Bronchial epithelial cell (primary cell): ENCODE measurements around the gene SNAP91. TPM values are rescaled to one million over a fixed set of nuclear protein-coding genes. Genes with fewer than 3 reads are reported as not detected.

Experiments used
- DNase-seq: peaks from one replicate; pipeline ENCODE4 v3.0.0-alpha.2; 2010; ENCODE audit warnings: low read depth
- FAIRE-seq: peaks from 2 replicates; lab custom pipeline; 2011; peaks lifted over from hg19 to GRCh38; lab: Jason Lieb, UNC
- H3K27me3 ChIP-seq: 2 replicates; pipeline ENCODE4 v1.5.1; 2011; ENCODE audit warnings: low read length; ENCODE audit not compliant: control insufficient read depth, insufficient read depth
- H3K36me3 ChIP-seq: 2 replicates; pipeline ENCODE4 v1.5.1; 2011; ENCODE audit warnings: low read length; ENCODE audit not compliant: control insufficient read depth, insufficient read depth
- H3K4me3 ChIP-seq: 2 replicates; pipeline ENCODE4 v1.5.1; 2011; ENCODE audit warnings: mild to moderate bottlenecking, low read depth, low read length, control low read depth
- CTCF ChIP-seq: IDR thresholded peaks from 2 replicates; pipeline ENCODE4 v1.5.1; 2011; ENCODE audit warnings: mild to moderate bottlenecking, moderate library complexity, low read length, control low read depth, inconsistent platforms; ENCODE audit not compliant: insufficient read depth, severe bottlenecking
- total RNA-seq: library from RNA; depleted of rRNA; stranded (reverse); fragments of >200 nt; gene quantifications from 2 replicates; pipeline ENCODE4 v1.2.1, GENCODE V29; 2014

SNAP91 gene
- total RNA-seq, 1 donor from 2014 or later = under 0.01 TPM

- no peaks in the 10 kb centered on the region for H3K27me3 ChIP-seq
- H3K4me3 ChIP-seq = peak within 1 kb of the TSS; percentile 39
- FAIRE-seq (no peak), DNase-seq (peak; percentile 28)
- no peaks in the 10 kb centered on the region for H3K36me3 ChIP-seq
- TF ChIP-seq CTCF = peak; percentile 91
Observed at GRCh38 chr6:83511901-83512681, 196.8 kb downstream of the SNAP91 start, which contains the start of gene PRSS35. Gene PRSS35 (plus strand): TSS chr6:83512534. CDS start chr6:83523442, 10,908 bp downstream.

- Histone ChIP-seq H3K27me3 (no peaks in the 10 kb centered on the region), H3K36me3 (no peaks in the 10 kb centered on the region), H3K4me3 (no peak overlapping the region)
- no peak for TF ChIP-seq CTCF
- FAIRE-seq = no peak
- no peak for DNase-seq
Observed at GRCh38 chr6:83511266-83511665, 197.6 kb downstream of the SNAP91 start.

- Histone ChIP-seq H3K36me3 (no peaks in the 10 kb centered on the region), H3K27me3 (no peaks in the 10 kb centered on the region), H3K4me3 (no peak overlapping the region)
- no peak for DNase-seq
- no peak for TF ChIP-seq CTCF
- no peak for FAIRE-seq
Observed at GRCh38 chr6:83510791-83511190, 198.1 kb downstream of the SNAP91 start.

GRCh38 chr6:83509441-83509840 lies 199.5 kb downstream of the SNAP91 start:
- no peaks in the 10 kb centered on the region for H3K27me3 ChIP-seq
- DNase-seq = no peak
- no peaks in the 10 kb centered on the region for H3K36me3 ChIP-seq
- H3K4me3 ChIP-seq = no peak overlapping the region
- FAIRE-seq = no peak
- TF ChIP-seq CTCF = no peak

GRCh38 chr6:83505356-83505755 lies 203.5 kb downstream of the SNAP91 start:
- FAIRE-seq (no peak), DNase-seq (no peak)
- TF ChIP-seq CTCF = no peak
- Histone ChIP-seq H3K27me3 (no peaks in the 10 kb centered on the region), H3K36me3 (no peaks in the 10 kb centered on the region), H3K4me3 (no peak overlapping the region)

Other genes with a start within 250 kb of the SNAP91 start
- gene PRSS35, start 196.6 kb downstream of the SNAP91 start, total RNA-seq = 0.13 TPM in 1 of 2 replicates, not detected in the other
- gene RIPPLY2, start 144.3 kb upstream of the SNAP91 start, total RNA-seq = not detected in 2 replicates
- gene CYB5R4, start 150.6 kb upstream of the SNAP91 start, total RNA-seq = 4.7 and 5.4 TPM in 2 replicates